ENCODE results near the gene MRC1.

MRC1 gene

DNA sequence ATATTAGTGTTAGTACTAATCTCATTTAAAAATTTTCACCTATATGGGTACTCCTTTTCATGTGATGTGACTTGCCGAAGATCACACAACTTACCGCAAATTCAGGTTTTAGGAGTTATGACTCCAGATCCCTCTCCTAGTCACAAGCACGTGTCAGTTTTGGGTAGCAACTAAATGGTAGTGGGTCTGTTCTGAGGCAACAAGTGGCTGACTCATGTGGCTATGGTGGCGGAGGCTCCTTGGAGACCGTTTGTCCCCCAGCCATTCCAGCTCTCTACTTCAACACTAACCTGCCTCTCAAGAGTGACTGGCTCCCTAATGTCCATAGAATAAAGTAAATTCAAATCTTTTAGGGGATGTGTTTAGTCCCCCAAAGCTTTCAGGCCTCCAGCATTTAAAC is 39.5 kb downstream of the MRC1 start:
- DNase-seq: no peak

DNA sequence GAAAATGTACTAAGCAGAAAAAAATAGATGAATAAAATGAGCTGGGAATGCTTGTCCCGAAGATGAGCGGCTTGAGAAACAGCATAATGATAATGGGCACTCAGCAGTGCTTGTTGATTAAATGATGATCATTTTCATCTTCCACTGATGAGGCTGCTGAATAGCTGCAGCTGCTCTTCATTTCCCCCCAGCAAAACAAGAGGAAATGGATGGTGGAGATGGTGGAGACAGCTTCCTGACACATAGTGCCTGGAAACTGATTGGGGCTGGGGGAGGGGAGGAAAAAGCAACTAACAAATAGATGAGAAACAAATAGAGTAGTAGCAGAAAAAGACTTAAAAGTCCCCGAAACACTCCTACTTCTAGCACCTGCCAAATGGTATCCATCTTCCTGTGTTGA is 41.4 kb downstream of the MRC1 start:
- no peak for DNase-seq

DNA sequence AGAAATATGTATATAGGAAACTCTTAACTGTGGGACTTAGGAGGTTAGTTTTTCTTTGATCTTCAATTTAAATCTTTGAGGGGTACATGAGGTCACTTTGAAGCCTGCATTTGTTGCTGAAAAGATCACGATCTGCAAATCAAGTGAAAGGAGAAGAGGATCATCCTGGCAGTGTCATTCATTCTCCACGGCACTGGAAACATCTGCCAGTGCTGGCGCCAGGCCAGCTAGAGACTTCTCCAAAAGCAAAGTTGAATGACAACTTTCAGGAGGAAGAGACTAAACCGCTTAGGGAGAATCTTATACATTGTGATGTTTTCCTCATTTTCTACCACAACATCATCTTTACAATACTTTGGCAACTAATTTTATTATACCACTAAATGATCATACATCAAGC is 42.5 kb downstream of the MRC1 start:
- DNase-seq: no peak

DNA sequence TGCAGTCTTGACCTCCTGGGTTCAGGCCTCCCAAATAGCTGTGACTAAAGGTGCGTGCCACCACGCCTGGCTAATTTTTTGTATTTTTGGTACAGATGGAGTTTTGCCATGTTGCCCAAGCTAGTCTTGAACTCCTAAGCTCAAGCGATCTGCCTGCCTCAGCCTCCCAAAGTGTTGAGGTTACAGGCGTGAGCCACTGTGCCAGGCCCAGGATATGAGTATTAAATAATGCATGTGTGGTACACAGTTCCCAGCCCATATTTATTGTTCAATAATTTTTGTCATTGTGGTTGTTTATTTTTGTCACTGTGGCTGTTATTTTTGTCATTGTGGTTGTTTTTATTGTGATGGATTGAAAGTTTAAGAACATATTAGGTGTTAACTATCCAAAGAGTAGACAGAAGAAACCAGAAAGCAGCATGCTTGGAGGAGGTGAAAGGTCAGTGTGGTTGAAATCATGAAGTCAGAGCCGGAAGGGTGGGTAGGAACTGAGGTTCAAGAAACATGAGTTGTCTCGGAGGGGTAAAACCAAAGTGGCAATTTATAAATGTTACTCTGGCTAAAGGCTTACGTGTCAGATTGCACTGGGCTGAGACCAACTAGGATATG is 45.0 kb downstream of the MRC1 start:
- DNase-seq: no peak

DNA sequence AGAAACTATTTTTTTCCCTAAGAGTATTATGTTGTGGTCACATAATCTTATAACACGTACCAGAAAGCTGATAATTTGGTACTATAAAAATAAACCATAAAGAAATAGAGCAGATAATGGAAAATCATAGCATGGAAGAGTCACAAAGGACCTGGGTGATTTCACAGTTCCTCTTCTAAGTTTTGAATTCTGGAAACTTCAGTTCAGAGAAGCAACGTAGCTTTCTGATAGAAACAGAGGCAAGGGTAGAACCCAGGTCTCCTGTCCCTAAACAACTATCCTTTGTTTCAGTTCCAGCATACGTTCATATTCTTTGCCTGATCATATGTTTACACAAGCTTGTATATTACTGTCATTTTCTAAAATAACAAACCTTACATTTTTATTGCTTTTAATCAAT is 47.9 kb downstream of the MRC1 start:
- no peak for DNase-seq

GRCh38 chr10:17859492-17860156 is 50.5 kb downstream of the MRC1 start:
- no peak for DNase-seq

DNA sequence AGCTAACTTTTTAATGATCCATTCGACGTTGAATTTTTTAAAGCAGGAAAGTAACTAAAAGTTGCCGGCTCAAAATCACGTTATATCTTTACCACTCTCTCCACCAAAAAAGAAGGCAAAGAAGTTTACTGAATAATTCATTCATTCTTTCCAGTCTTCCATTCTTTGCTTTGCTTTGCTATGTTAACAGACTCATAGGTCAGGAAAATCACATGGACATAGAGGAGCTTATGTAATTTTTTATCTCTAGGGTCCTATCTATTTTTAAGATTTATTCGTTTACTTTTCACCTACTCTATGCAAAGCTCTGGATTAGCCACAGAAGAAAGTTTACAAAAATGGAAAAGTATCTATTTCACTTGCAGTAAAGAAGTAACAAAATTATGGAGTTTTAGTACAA is 52.6 kb downstream of the MRC1 start:
- no peak for DNase-seq

DNA sequence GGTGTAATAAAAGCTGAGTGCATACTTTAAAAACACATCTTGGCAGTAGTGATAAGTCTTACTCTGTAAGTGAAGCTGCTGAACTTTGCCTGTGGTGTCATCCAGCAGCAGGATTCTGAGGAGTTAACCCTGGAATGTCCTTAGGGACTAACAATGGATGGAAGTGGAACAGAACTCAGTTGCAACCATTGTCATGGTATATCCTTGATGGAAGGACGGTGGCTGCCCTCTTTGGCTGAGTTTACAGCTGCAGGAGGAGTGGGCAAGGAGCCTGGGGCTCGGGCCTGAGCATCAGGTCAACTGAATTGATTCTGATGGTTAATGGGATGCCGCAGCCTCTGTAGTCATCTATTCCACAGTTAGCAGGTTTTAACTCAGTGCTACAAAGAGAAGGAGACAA is 56.2 kb downstream of the MRC1 start:
- DNase-seq: no peak

- no peak for DNase-seq
Measured at GRCh38 chr10:17866346-17866745, 57.2 kb downstream of the MRC1 start.

DNA sequence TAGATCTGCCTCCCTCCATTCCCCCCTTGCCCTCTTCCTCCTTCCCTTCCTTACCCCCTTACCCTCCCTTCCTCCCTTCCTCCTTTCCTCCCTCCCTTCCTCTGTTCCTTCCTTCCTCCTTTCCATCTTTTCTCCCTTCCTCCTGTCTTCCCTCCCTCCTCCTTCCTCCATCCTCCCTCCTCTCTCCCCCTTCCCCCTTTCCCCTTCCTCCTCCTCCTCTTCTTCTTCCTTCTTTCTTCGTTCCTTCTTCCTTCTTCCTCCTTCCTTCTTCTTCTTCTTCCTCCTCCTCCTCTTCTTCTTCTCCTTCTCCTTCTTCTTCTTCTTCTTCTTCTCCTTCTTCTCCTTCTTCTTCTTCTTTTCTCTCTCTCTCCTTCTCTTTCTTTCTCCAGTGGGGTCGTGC is 57.9 kb downstream of the MRC1 start:
- DNase-seq: no peak

GRCh38 chr10:17871036-17871435 is 61.9 kb downstream of the MRC1 start:
- DNase-seq: no peak

GRCh38 chr10:17872191-17873091 is 63.3 kb downstream of the MRC1 start:
- no peak for DNase-seq

GRCh38 chr10:17873946-17874345 is 64.8 kb downstream of the MRC1 start:
- no peak for DNase-seq

DNA sequence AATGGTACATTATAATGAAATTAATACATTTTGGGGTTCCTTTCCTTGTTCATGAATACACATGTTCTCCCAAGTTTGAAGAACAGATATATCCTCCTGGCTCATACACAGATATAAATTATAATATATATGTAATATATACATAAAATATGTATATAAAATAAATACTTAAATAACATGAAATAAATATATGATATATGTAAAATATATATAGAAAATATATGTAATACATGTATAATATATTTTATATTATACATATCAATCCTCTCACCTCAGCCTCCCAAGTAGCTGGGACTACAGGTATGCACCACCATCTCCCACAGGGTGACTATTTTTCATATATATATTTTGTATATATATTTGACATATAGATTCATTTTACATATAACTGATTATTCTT is 68.0 kb downstream of the MRC1 start:
- DNase-seq: no peak

- no peak for DNase-seq
Measured at GRCh38 chr10:17878896-17879295, 69.7 kb downstream of the MRC1 start.

DNA sequence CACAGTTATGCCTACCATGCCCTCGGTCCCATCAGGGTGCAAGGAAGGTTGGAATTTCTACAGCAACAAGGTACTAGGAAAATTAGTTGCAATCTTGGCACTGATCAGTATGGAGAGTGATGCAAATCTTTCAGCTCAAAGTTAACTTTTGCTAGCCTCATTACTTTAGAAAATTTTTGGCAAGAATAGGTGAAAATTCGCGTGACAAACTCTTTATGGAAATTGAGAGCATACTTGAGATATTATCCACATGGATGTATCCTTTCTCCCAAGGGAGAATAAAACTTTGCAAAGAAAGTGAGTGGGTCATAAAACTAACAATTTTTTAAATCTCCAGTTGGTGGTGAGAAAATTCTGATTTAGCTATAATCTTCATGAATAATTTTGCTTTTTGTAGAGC is 71.5 kb downstream of the MRC1 start:
- DNase-seq: no peak

DNA sequence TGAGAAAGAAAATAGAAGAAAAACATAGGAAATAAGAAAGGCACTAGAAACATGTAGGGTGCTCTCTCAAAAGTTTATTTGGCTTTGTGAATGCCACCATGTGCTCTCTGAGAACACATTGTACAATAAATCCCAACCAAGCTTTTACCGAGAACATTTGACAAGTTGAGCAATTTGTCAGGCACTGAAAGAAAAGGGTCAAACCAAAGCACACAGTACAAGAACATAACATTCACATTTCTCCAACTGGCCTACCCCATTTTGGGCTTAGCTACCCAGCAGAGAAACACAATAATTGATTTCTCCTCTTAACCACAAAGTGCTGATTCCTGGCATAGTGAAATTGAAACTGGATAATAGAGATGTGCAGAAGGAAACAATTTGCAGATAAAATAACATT is 73.4 kb downstream of the MRC1 start:
- DNase-seq: no peak

GRCh38 chr10:17883621-17884020 is 74.5 kb downstream of the MRC1 start:
- DNase-seq: no peak

DNA sequence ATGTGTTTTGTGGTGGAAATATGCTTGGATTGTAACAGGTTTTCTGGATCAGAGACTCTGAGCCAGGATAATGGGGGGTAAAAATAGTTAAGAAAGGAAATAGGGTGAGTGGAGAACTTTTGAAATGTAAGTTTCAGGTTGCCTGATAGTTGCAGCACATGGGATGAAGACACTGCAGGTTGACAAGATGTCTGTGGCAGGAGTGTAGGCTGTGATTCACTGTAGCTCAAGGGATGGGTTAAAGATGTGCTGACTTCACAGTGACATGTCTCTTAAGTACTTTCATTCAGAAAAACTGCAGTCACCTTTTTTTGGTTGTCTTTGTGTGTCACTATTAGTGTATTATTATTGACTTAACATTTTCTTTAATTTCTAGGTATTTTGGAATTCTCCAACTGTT is 79.0 kb downstream of the MRC1 start:
- no peak for DNase-seq

GRCh38 chr10:17891435-17891834 is 82.3 kb downstream of the MRC1 start:
- DNase-seq: no peak

DNA sequence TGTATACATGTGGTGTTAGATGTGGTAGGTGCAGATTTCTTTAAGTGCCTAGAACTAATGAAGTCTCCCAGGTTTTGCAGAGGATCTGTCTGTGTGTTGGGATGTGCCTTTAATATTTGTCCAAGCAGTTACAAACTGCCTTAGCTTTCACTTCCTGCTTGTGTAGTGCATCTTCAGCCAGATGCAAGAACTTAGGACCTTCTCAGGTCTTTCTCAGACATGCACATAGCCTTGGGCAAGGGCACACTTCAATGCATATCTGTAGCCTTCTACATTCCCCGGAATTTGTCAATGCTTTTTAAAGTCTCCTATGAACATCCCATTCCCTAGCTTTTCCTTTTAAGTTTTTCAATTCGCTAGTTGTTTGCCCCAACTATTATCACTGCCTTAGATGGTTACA is 95.4 kb downstream of the MRC1 start:
- no peak for DNase-seq

DNA sequence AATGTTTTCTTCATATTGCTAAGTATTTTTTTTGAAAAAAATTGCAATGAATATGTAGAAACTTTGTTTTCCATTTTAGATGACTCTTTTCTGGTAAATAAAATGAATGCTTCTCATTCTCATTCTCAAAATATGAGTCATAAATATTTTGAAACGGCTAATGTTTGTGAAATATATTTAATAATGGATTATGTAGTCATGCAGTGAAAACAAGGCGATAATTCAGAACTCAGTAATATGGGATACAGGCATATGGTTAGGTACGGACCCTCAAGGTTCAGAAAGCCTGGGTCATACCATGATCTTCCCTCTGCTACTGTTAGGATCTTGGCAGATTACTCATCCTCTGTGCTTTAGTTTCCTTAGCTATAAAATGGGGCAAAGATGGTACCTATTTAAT is 96.3 kb downstream of the MRC1 start:
- no peak for DNase-seq

DNA sequence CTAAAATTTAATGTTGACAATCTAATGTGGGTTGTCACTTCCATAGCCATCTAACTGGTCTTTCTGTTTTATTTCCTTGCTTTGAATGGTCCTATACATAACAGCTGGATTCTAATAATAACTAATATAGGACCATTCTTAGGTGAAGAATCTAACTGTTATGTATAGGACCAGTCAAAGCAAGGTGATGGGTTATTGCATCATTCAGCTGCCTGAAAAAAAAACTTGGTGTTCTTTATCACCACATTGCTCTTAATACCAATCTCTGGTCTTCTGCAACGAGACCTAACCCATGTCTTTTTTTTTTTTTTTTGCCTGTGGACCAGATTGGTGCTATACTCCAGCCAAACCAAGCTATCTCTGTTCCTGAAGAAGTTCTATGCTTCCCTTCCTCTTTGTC is 96.9 kb downstream of the MRC1 start:
- no peak for DNase-seq

DNA sequence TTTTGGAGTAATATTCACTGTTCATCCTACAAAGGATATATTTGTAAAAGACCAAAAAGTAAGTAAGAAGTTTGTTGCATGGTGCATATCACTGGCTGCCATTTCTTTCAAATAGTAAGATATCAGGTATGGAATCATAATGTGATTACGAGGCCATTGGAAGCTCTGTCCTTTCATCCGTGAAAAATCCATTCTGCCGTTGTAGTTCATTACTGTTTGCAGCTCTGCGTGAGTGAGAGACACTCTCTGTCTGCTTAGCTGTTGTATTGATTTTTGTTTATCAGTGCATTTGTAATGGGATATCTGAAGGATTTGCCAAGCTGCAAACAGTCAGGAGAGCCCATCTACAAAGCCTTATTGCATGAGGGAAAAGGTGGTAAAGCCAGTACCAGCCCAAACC is 98.5 kb downstream of the MRC1 start:
- DNase-seq: no peak

Measured in NCI-H1436 treated with DMSO at 0.1 percent for 48 hours (cell line).